ENCODE measurements around the gene HEATR5A.

Gene HEATR5A

GRCh38 chr14:31405106-31405505 is 15.2 kb downstream of the HEATR5A start:
- no peaks in the 10 kb centered on the region; a peak in 1 of 22 replicates for H3K9me3 ChIP-seq (replicated peaks in 1 of 11)
- H3K4me1 ChIP-seq = peaks cover 3 to 10% (median 8%) of the 10 kb centered on the region in 10 experiments; a peak in 15 of 20 replicates
- H3K27ac ChIP-seq = no peak overlapping the region
- peaks cover 0 to 53% (median 0%) of the 10 kb centered on the region in 11 experiments; a peak in 4 of 22 replicates for H4K20me1 ChIP-seq
- peaks cover 0 to 46% (median 0%) of the 10 kb centered on the region in 11 experiments; a peak in 8 of 22 replicates for H3K36me3 ChIP-seq
- H3K27me3 ChIP-seq = no peaks in the 10 kb centered on the region
- no peak overlapping the region for H3K4me3 ChIP-seq
- TF ChIP-seq Cebpa-rat (IDR thresholded peaks at IDR 0.05) = no peak
- H3K9ac ChIP-seq = no peak overlapping the region
- H3K4me2 ChIP-seq = no peak overlapping the region

GRCh38 chr14:31403707-31404106 is 16.6 kb downstream of the HEATR5A start:
- H3K4me1 ChIP-seq = no peaks in the 10 kb centered on the region
- H3K27ac ChIP-seq = no peak overlapping the region
- H4K20me1 ChIP-seq = peaks cover 0 to 47% (median 0%) of the 10 kb centered on the region in 11 experiments; a peak in 4 of 22 replicates
- H3K36me3 ChIP-seq = peaks cover 0 to 60% (median 4%) of the 10 kb centered on the region in 11 experiments; a peak in 10 of 22 replicates
- no peak overlapping the region for H3K4me2 ChIP-seq
- no peak overlapping the region for H3K9ac ChIP-seq
- no peak for TF ChIP-seq Cebpa-rat (IDR thresholded peaks at IDR 0.05)
- H3K9me3 ChIP-seq (replicated peaks in 1 of 11) = no peaks in the 10 kb centered on the region
- H3K4me3 ChIP-seq = no peak overlapping the region
- no peaks in the 10 kb centered on the region for H3K27me3 ChIP-seq

GRCh38 chr14:31402764-31403439 is 17.4 kb downstream of the HEATR5A start:
- TF ChIP-seq Cebpa-rat (IDR thresholded peaks at IDR 0.05) = no peak
- Histone ChIP-seq H3K36me3 (peaks cover 0 to 68% (median 9%) of the 10 kb centered on the region in 11 experiments; a peak in 12 of 22 replicates), H3K4me3 (no peak overlapping the region), H4K20me1 (peaks cover 0 to 47% (median 0%) of the 10 kb centered on the region in 11 experiments; a peak in 4 of 22 replicates), H3K9me3 (replicated peaks in 1 of 11) (no peaks in the 10 kb centered on the region), H3K27ac (no peak overlapping the region), H3K4me2 (no peak overlapping the region), H3K4me1 (no peaks in the 10 kb centered on the region), H3K27me3 (no peaks in the 10 kb centered on the region), H3K9ac (no peak overlapping the region)

DNA sequence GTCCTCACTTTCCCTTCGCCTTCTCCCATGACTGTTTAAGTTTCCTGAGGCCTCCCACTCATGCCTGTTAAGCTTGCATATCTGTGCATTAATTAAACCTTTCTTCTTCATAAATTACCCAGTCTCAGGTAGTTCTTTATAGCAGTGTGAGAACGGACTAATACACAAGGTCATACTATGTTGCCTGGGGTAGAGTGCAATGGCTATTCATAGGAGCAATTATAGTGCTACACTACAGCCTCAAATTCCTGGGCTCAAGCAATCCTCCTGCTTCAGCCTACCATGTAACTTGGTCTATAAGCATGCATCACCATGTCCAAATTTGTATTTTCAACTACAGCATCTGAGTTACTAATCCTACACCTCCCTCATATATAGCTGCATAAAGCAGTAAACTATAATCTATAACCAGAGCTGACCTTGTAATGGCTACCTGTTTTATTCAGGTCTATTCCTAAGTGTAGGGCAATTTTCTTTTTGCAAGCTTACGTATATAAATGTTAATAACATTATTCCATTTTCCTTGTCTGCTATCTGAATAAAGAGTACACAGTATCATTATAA is 18.9 kb downstream of the HEATR5A start:
- no peak for TF ChIP-seq Cebpa-rat (IDR thresholded peaks at IDR 0.05)
- Histone ChIP-seq H3K4me3 (no peak overlapping the region), H3K9ac (no peak overlapping the region), H3K27me3 (no peaks in the 10 kb centered on the region), H3K9me3 (replicated peaks in 1 of 11) (no peaks in the 10 kb centered on the region), H3K4me1 (no peaks in the 10 kb centered on the region), H3K27ac (no peak overlapping the region), H4K20me1 (peaks cover 0 to 41% (median 0%) of the 10 kb centered on the region in 11 experiments; a peak in 4 of 22 replicates), H3K4me2 (no peak overlapping the region), H3K36me3 (peaks cover 0 to 75% (median 9%) of the 10 kb centered on the region in 11 experiments; a peak in 12 of 22 replicates)

DNA sequence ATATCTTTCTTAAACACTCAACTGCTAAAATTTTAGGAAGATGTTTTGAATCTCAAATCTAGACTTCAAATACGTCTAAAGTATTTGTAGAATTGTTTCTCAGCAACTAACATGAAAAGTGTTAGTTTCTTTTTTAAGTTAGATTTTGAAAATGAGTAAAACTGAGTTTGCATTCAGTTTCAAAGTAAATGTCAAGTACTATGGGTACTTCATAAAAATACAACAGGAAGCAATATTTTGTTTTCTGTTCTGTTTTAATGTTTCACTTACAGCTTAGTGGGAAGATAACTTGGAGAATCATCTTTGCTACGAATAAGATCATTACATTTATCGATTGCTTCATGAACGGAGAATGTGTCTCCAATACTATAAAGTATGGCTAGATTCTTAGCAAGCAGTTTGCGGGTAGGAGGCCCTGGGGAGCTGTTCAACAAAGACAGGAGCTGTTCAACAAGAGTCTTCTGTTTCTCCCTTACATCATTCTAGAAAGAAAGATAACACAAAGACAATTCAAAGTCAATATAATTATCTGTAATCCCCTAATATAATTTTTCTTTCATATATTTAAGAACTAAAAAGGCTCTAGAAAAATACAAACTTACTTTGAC is 20.2 kb downstream of the HEATR5A start:
- no peak overlapping the region for H3K27ac ChIP-seq
- no peak overlapping the region for H3K9ac ChIP-seq
- no peaks in the 10 kb centered on the region for H3K27me3 ChIP-seq
- TF ChIP-seq Cebpa-rat (IDR thresholded peaks at IDR 0.05) = no peak
- peaks cover 0 to 88% (median 9%) of the 10 kb centered on the region in 11 experiments; a peak in 12 of 22 replicates for H3K36me3 ChIP-seq
- H3K4me1 ChIP-seq = no peaks in the 10 kb centered on the region
- H3K9me3 ChIP-seq (replicated peaks in 1 of 11) = no peaks in the 10 kb centered on the region
- no peak overlapping the region for H3K4me2 ChIP-seq
- peaks cover 0 to 27% (median 0%) of the 10 kb centered on the region in 11 experiments; a peak in 4 of 22 replicates for H4K20me1 ChIP-seq
- no peak overlapping the region for H3K4me3 ChIP-seq

GRCh38 chr14:31395572-31396205 is 24.7 kb downstream of the HEATR5A start:
- Histone ChIP-seq H4K20me1 (no peaks in the 10 kb centered on the region), H3K27me3 (no peaks in the 10 kb centered on the region), H3K27ac (no peak overlapping the region), H3K4me2 (no peak overlapping the region), H3K9ac (no peak overlapping the region), H3K4me3 (no peak overlapping the region), H3K36me3 (peaks cover 0 to 99% (median 18%) of the 10 kb centered on the region in 11 experiments; a peak in 14 of 22 replicates), H3K9me3 (replicated peaks in 1 of 11) (no peaks in the 10 kb centered on the region), H3K4me1 (no peaks in the 10 kb centered on the region)
- TF ChIP-seq Cebpa-rat (IDR thresholded peaks at IDR 0.05) = no peak

- Histone ChIP-seq H3K4me1 (no peaks in the 10 kb centered on the region), H3K36me3 (peaks cover 0 to 97% (median 18%) of the 10 kb centered on the region in 11 experiments; a peak in 14 of 22 replicates), H3K9ac (no peak overlapping the region), H4K20me1 (no peaks in the 10 kb centered on the region), H3K4me2 (no peak overlapping the region), H3K9me3 (replicated peaks in 1 of 11) (no peaks in the 10 kb centered on the region), H3K27ac (no peak overlapping the region), H3K4me3 (no peak overlapping the region), H3K27me3 (no peaks in the 10 kb centered on the region)
- no peak for TF ChIP-seq Cebpa-rat (IDR thresholded peaks at IDR 0.05)
Observed at GRCh38 chr14:31395119-31395518, 25.2 kb downstream of the HEATR5A start.

- H4K20me1 ChIP-seq = no peaks in the 10 kb centered on the region
- no peaks in the 10 kb centered on the region for H3K4me1 ChIP-seq
- no peak overlapping the region for H3K4me3 ChIP-seq
- H3K27ac ChIP-seq = no peak overlapping the region
- H3K36me3 ChIP-seq = peaks cover 0 to 83% (median 11%) of the 10 kb centered on the region in 11 experiments; a peak in 14 of 22 replicates
- H3K4me2 ChIP-seq = no peak overlapping the region
- no peak; a peak in 1 of 22 replicates for TF ChIP-seq Cebpa-rat (IDR thresholded peaks at IDR 0.05)
- no peak overlapping the region for H3K9ac ChIP-seq
- H3K9me3 ChIP-seq (replicated peaks in 1 of 11) = no peaks in the 10 kb centered on the region
- no peaks in the 10 kb centered on the region for H3K27me3 ChIP-seq
Observed at GRCh38 chr14:31391977-31392503, 28.3 kb downstream of the HEATR5A start.

GRCh38 chr14:31391473-31391872 is 28.9 kb downstream of the HEATR5A start:
- H4K20me1 ChIP-seq = no peaks in the 10 kb centered on the region
- no peak overlapping the region for H3K9ac ChIP-seq
- no peaks in the 10 kb centered on the region for H3K4me1 ChIP-seq
- no peak overlapping the region for H3K4me3 ChIP-seq
- H3K27me3 ChIP-seq = no peaks in the 10 kb centered on the region
- no peak overlapping the region for H3K4me2 ChIP-seq
- no peak for TF ChIP-seq Cebpa-rat (IDR thresholded peaks at IDR 0.05)
- no peaks in the 10 kb centered on the region for H3K9me3 ChIP-seq (replicated peaks in 1 of 11)
- no peak overlapping the region for H3K27ac ChIP-seq
- peaks cover 0 to 83% (median 11%) of the 10 kb centered on the region in 11 experiments; a peak in 14 of 22 replicates for H3K36me3 ChIP-seq

Measured in BLaER1 treated with 17β-estradiol and CSF1 and Interleukin-3, amounts not matched to agents 10 nM and 100 nM (cell line).